Right lobe of liver (tissue), 4 donors: ENCODE results near the gene PRKAR1B.

Experiments used
- CTCF ChIP-seq, 4 donors: fragments of 200-600 bp in 3 of 4; fragments of 450-650 bp in 1 of 4; IDR thresholded peaks; one replicate each; pipeline versions ENCODE4 v1.5.1 to v1.8.0; 2016 to 2022; ENCODE audit warnings: antibody characterized with exemption in 4 of 4, mild to moderate bottlenecking in 2 of 4
- POLR2A ChIP-seq: fragments of 450-650 bp; IDR thresholded peaks from one replicate; pipeline ENCODE4 v1.6.1; 2017; ENCODE audit warnings: antibody characterized with exemption, mild to moderate bottlenecking
- donor health status: DM: no; HTN: no; CAD: no.
- donor health status: DM: no; HTN: no; CAD: no.
- donor health status: DM: no; HTN: yes; CAD: no.

GRCh38 chr7:576524-577277, 150.4 kb downstream of the PRKAR1B start:
- TF ChIP-seq POLR2A = no peak
- TF ChIP-seq CTCF (IDR thresholded peaks at IDR 0.05) = no peak
